GM23338 (cell line): ENCODE results near the gene DDX43.

Experiments
- CTCF ChIP-seq, 2 experiments: fragments of 200-600 bp in 1 of 2; sonication (generic) in 1 of 2; conservative IDR thresholded peaks; 2 replicates each; pipeline versions ENCODE4 v1.5.1 to v1.6.1; 2016 to 2017; ENCODE audit warnings: antibody characterized with exemption in 2 of 2, low read depth in 2 of 2, mild to moderate bottlenecking in 2 of 2, moderate library complexity in 1 of 2
- EZH2 ChIP-seq: fragments of 200-600 bp; sonication (generic); IDR thresholded peaks from one replicate; pipeline ENCODE4 v1.8.0; 2017; ENCODE audit warnings: antibody characterized with exemption, mild to moderate bottlenecking, low read depth; ENCODE audit not compliant: unreplicated experiment

GRCh38 chr6:73377225-73377624, 17.4 kb upstream of the DDX43 start:
- TF ChIP-seq CTCF (conservative IDR thresholded peaks at IDR 0.05; ENCODE audit: low read depth in 2 of 2) = no peak
- no peak for TF ChIP-seq EZH2
